ENCODE measurements around the gene EFHC2.

- TF ChIP-seq, protein P1, sequence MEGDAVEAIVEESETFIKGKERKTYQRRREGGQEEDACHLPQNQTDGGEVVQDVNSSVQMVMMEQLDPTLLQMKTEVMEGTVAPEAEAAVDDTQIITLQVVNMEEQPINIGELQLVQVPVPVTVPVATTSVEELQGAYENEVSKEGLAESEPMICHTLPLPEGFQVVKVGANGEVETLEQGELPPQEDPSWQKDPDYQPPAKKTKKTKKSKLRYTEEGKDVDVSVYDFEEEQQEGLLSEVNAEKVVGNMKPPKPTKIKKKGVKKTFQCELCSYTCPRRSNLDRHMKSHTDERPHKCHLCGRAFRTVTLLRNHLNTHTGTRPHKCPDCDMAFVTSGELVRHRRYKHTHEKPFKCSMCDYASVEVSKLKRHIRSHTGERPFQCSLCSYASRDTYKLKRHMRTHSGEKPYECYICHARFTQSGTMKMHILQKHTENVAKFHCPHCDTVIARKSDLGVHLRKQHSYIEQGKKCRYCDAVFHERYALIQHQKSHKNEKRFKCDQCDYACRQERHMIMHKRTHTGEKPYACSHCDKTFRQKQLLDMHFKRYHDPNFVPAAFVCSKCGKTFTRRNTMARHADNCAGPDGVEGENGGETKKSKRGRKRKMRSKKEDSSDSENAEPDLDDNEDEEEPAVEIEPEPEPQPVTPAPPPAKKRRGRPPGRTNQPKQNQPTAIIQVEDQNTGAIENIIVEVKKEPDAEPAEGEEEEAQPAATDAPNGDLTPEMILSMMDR (IDR thresholded peaks at IDR 0.05): no peak
- no peak for TF ChIP-seq REST (IDR thresholded peaks at IDR 0.05; ENCODE audit: low read depth, low read length)
- no peak for TF ChIP-seq TAF1 (IDR thresholded peaks at IDR 0.05; ENCODE audit: borderline replicate concordance, low read depth, low read length)
- TF ChIP-seq SMC3 (IDR thresholded peaks at IDR 0.05; ENCODE audit: low read depth, low read length): no peak
- no peak for TF ChIP-seq RAD21 (IDR thresholded peaks at IDR 0.05; ENCODE audit: low read length)
- no peak for TF ChIP-seq POLR2AphosphoS5 (IDR thresholded peaks at IDR 0.05; ENCODE audit: low read depth, low read length)
- TF ChIP-seq, protein P2, sequence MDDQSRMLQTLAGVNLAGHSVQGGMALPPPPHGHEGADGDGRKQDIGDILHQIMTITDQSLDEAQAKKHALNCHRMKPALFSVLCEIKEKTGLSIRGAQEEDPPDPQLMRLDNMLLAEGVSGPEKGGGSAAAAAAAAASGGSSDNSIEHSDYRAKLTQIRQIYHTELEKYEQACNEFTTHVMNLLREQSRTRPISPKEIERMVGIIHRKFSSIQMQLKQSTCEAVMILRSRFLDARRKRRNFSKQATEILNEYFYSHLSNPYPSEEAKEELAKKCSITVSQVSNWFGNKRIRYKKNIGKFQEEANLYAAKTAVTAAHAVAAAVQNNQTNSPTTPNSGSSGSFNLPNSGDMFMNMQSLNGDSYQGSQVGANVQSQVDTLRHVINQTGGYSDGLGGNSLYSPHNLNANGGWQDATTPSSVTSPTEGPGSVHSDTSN (IDR thresholded peaks at IDR 0.05): no peak
- TF ChIP-seq RCOR1 (IDR thresholded peaks at IDR 0.05; ENCODE audit: low read length): peak; percentile 70; the same call in 1 of the 2 replicates
- no peak for TF ChIP-seq USF1 (IDR thresholded peaks at IDR 0.05; ENCODE audit: borderline replicate concordance, low read depth)
Measured at GRCh38 chrX:44104699-44105098, 238.8 kb downstream of the EFHC2 start.

Data from SK-N-SH (cell line).